GM18505 (cell line): ENCODE data around the gene C19orf85.

ENCODE experiments used
- ATAC-seq: cut with Tn5 transposase; IDR thresholded peaks from one replicate; pipeline ENCODE4 v1.9.1; 2021; ENCODE audit not compliant: unreplicated experiment
- POLR2A ChIP-seq: IDR thresholded peaks from 4 replicates; pipeline ENCODE4 v1.6.1; 2011; ENCODE audit warnings: borderline replicate concordance; ENCODE audit not compliant: insufficient read depth, insufficient read length; ENCODE audit errors: extremely low read depth

Gene C19orf85

GRCh38 chr19:55461974-55462626 lies 2.5 kb downstream of the C19orf85 start:
- TF ChIP-seq POLR2A, result no peak
- no peak for ATAC-seq

- TF ChIP-seq POLR2A, result peak; percentile 65
- peak; percentile 89 for ATAC-seq
Measured at GRCh38 chr19:55461259-55461973, 3.1 kb downstream of the C19orf85 start, which contains the start of gene ISOC2. ISOC2 (minus strand) TSS chr19:55461642; CDS start chr19:55456486, 5,156 bp downstream.

- no peak for TF ChIP-seq POLR2A
- ATAC-seq, result no peak
Measured at GRCh38 chr19:55460670-55461258, 3.8 kb downstream of the C19orf85 start.

GRCh38 chr19:55459950-55460657 lies 4.4 kb downstream of the C19orf85 start:
- no peak for TF ChIP-seq POLR2A
- no peak for ATAC-seq

- no peak for TF ChIP-seq POLR2A
- ATAC-seq, result no peak
Measured at GRCh38 chr19:55459551-55459949, 5.0 kb downstream of the C19orf85 start.

- no peak for TF ChIP-seq POLR2A
- ATAC-seq, result no peak
Measured at GRCh38 chr19:55457683-55458457, 6.7 kb downstream of the C19orf85 start.

GRCh38 chr19:55456347-55456746 lies 8.2 kb downstream of the C19orf85 start:
- ATAC-seq, result no peak
- TF ChIP-seq POLR2A, result no peak

GRCh38 chr19:55455576-55456235 lies 8.8 kb downstream of the C19orf85 start:
- no peak for ATAC-seq

GRCh38 chr19:55454787-55455243 lies 9.7 kb downstream of the C19orf85 start:
- no peak for ATAC-seq
- TF ChIP-seq POLR2A, result no peak

More at GRCh38 chr19:55455576-55456235, 8.8 kb downstream of the C19orf85 start:
- TF ChIP-seq POLR2A, result no peak

GRCh38 chr19:55453511-55454260 lies 10.9 kb downstream of the C19orf85 start:
- no peak for ATAC-seq
- TF ChIP-seq POLR2A, result no peak

GRCh38 chr19:55452749-55453346 lies 11.7 kb downstream of the C19orf85 start:
- ATAC-seq, result no peak
- TF ChIP-seq POLR2A, result no peak
